ENCODE data around the gene DCAF10. TPM values are rescaled to one million over a fixed set of nuclear protein-coding genes. Genes with fewer than 3 reads are reported as not detected.
"Not testable (repeated sequence)": the region's sequence is repeated elsewhere in the genome, so short reads cannot be mapped to it uniquely, and the experiment has no call there.

The DCAF10 gene
- total RNA-seq, 2 donors from 2014 or later, result 16.9 to 19.1 TPM

GRCh38 chr9:37806271-37806670, 5.7 kb downstream of the DCAF10 start:
- no peaks in the 10 kb centered on the region for H3K36me3 Mint-ChIP-seq
- H3K27me3 Mint-ChIP-seq, result no peaks in the 10 kb centered on the region
- H3K27ac Mint-ChIP-seq, result no peak overlapping the region
- DNase-seq (ENCODE audit: low spot score) (no peak), ATAC-seq (no peak)
- no peaks in the 10 kb centered on the region for H3K9me3 Mint-ChIP-seq
- H3K4me1 Mint-ChIP-seq (ENCODE audit: low read depth in 2 of 2), result peaks cover 18 to 23% of the 10 kb centered on the region in 2 donors
- H3K4me3 Mint-ChIP-seq, result no peak overlapping the region

GRCh38 chr9:37809676-37810075, 9.1 kb downstream of the DCAF10 start:
- DNase-seq (ENCODE audit: low spot score); H3K36me3 Mint-ChIP-seq; H3K9me3 Mint-ChIP-seq; H3K27ac Mint-ChIP-seq; H3K4me3 Mint-ChIP-seq; ATAC-seq; H3K27me3 Mint-ChIP-seq: not testable (repeated sequence)
- H3K4me1 Mint-ChIP-seq (ENCODE audit: low read depth in 2 of 2), result peaks cover 13 to 16% of the 10 kb centered on the region in 2 donors

- Mint-ChIP-seq H3K4me1 (ENCODE audit: low read depth in 2 of 2) (peaks cover 9 to 11% of the 10 kb centered on the region in 2 donors), H3K4me3 (no peak overlapping the region), H3K27ac (peak overlapping the region in 1 of 2 donors; percentile 35), H3K36me3 (no peaks in the 10 kb centered on the region), H3K27me3 (no peaks in the 10 kb centered on the region), H3K9me3 (no peaks in the 10 kb centered on the region)
- DNase-seq (ENCODE audit: low spot score) (no peak), ATAC-seq (no peak)
Observed at GRCh38 chr9:37811906-37812476, 11.4 kb downstream of the DCAF10 start.

- peak overlapping the region in 1 of 2 donors; percentile 33 for H3K27ac Mint-ChIP-seq
- ATAC-seq (no peak), DNase-seq (ENCODE audit: low spot score) (no peak)
- H3K36me3 Mint-ChIP-seq, result no peaks in the 10 kb centered on the region
- H3K27me3 Mint-ChIP-seq, result no peaks in the 10 kb centered on the region
- H3K9me3 Mint-ChIP-seq, result no peaks in the 10 kb centered on the region
- H3K4me1 Mint-ChIP-seq (ENCODE audit: low read depth in 2 of 2), result peaks cover 9 to 11% of the 10 kb centered on the region in 2 donors
- H3K4me3 Mint-ChIP-seq, result no peak overlapping the region
Observed at GRCh38 chr9:37812773-37813379, 12.3 kb downstream of the DCAF10 start.

- DNase-seq (ENCODE audit: low spot score) (no peak), ATAC-seq (no peak)
- H3K9me3 Mint-ChIP-seq, result no peaks in the 10 kb centered on the region
- peaks cover 17% of the 10 kb centered on the region for H3K36me3 Mint-ChIP-seq
- no peak overlapping the region for H3K4me3 Mint-ChIP-seq
- H3K27ac Mint-ChIP-seq, result no peak overlapping the region
- no peaks in the 10 kb centered on the region for H3K27me3 Mint-ChIP-seq
- H3K4me1 Mint-ChIP-seq (ENCODE audit: low read depth in 2 of 2), result peaks cover 0 to 2% of the 10 kb centered on the region in 2 donors
Observed at GRCh38 chr9:37818849-37819248, 18.3 kb downstream of the DCAF10 start.

GRCh38 chr9:37820142-37820541, 19.5 kb downstream of the DCAF10 start:
- Mint-ChIP-seq H3K27ac (no peak overlapping the region), H3K36me3 (peaks cover 20% of the 10 kb centered on the region), H3K4me1 (ENCODE audit: low read depth in 2 of 2) (peaks cover 0 to under 1% of the 10 kb centered on the region in 2 donors), H3K27me3 (no peaks in the 10 kb centered on the region), H3K4me3 (no peak overlapping the region), H3K9me3 (no peaks in the 10 kb centered on the region)
- ATAC-seq (no peak), DNase-seq (ENCODE audit: low spot score) (no peak)

GRCh38 chr9:37825174-37825573, 24.6 kb downstream of the DCAF10 start:
- not testable (repeated sequence) for H3K4me3 Mint-ChIP-seq; ATAC-seq; H3K27ac Mint-ChIP-seq; H3K27me3 Mint-ChIP-seq; H3K9me3 Mint-ChIP-seq; DNase-seq (ENCODE audit: low spot score); H3K4me1 Mint-ChIP-seq (ENCODE audit: low read depth in 2 of 2)
- H3K36me3 Mint-ChIP-seq, result peaks cover 17% of the 10 kb centered on the region

- Mint-ChIP-seq H3K4me1 (ENCODE audit: low read depth in 2 of 2) (peaks cover 0 to 2% of the 10 kb centered on the region in 2 donors), H3K27ac (no peak overlapping the region), H3K27me3 (no peaks in the 10 kb centered on the region), H3K36me3 (peaks cover 5% of the 10 kb centered on the region), H3K4me3 (no peak overlapping the region), H3K9me3 (no peaks in the 10 kb centered on the region)
- ATAC-seq, result no peak
- no peak for DNase-seq (ENCODE audit: low spot score)
Observed at GRCh38 chr9:37827483-37828165, 27.0 kb downstream of the DCAF10 start.

GRCh38 chr9:37835821-37836220, 35.2 kb downstream of the DCAF10 start:
- H3K4me1 Mint-ChIP-seq (ENCODE audit: low read depth in 2 of 2), result peaks cover 4 to 5% of the 10 kb centered on the region in 2 donors

GRCh38 chr9:37836386-37836785, 35.8 kb downstream of the DCAF10 start:
- Mint-ChIP-seq H3K9me3 (no peaks in the 10 kb centered on the region), H3K27ac (no peak overlapping the region), H3K36me3 (no peaks in the 10 kb centered on the region), H3K4me3 (no peak overlapping the region), H3K4me1 (ENCODE audit: low read depth in 2 of 2) (peaks cover 4 to 5% of the 10 kb centered on the region in 2 donors), H3K27me3 (no peaks in the 10 kb centered on the region)
- DNase-seq (ENCODE audit: low spot score), result no peak
- peak in 1 of 2 donors; percentile 56 for ATAC-seq

More at GRCh38 chr9:37835821-37836220, 35.2 kb downstream of the DCAF10 start:
- ATAC-seq (no peak), DNase-seq (ENCODE audit: low spot score) (no peak)
- no peaks in the 10 kb centered on the region for H3K36me3 Mint-ChIP-seq
- H3K4me3 Mint-ChIP-seq, result no peak overlapping the region
- H3K9me3 Mint-ChIP-seq, result no peaks in the 10 kb centered on the region
- H3K27me3 Mint-ChIP-seq, result no peaks in the 10 kb centered on the region
- H3K27ac Mint-ChIP-seq, result no peak overlapping the region

- Mint-ChIP-seq H3K27me3 (no peaks in the 10 kb centered on the region), H3K4me3 (no peak overlapping the region), H3K9me3 (no peaks in the 10 kb centered on the region), H3K36me3 (no peaks in the 10 kb centered on the region), H3K4me1 (ENCODE audit: low read depth in 2 of 2) (peaks cover 4 to 5% of the 10 kb centered on the region in 2 donors), H3K27ac (no peak overlapping the region)
- ATAC-seq (no peak), DNase-seq (ENCODE audit: low spot score) (no peak)
Observed at GRCh38 chr9:37839496-37840461, 39.2 kb downstream of the DCAF10 start.

- H3K27me3 Mint-ChIP-seq, result no peaks in the 10 kb centered on the region
- H3K9me3 Mint-ChIP-seq, result no peaks in the 10 kb centered on the region
- H3K27ac Mint-ChIP-seq, result no peak overlapping the region
- DNase-seq (ENCODE audit: low spot score) (no peak), ATAC-seq (no peak)
- peaks cover 4 to 5% of the 10 kb centered on the region in 2 donors for H3K4me1 Mint-ChIP-seq (ENCODE audit: low read depth in 2 of 2)
- no peaks in the 10 kb centered on the region for H3K36me3 Mint-ChIP-seq
- H3K4me3 Mint-ChIP-seq, result no peak overlapping the region
Observed at GRCh38 chr9:37840560-37841194, 40.1 kb downstream of the DCAF10 start.

- no peak for DNase-seq (ENCODE audit: low spot score)
- Mint-ChIP-seq H3K27ac (no peak overlapping the region), H3K4me1 (ENCODE audit: low read depth in 2 of 2) (no peaks in the 10 kb centered on the region), H3K27me3 (no peaks in the 10 kb centered on the region), H3K36me3 (no peaks in the 10 kb centered on the region), H3K4me3 (no peak overlapping the region), H3K9me3 (no peaks in the 10 kb centered on the region)
- no peak for ATAC-seq
Observed at GRCh38 chr9:37852222-37852621, 51.6 kb downstream of the DCAF10 start.

Data from natural killer cell treated with Interleukin-12 subunit alpha and Interleukin-12 subunit beta and Interleukin-15 and Interleukin-18, amount 100 ng/mL, for 72 hours (primary cell).